Measurements from ENCODE around the gene MPRIP.

Gene MPRIP

GRCh38 chr17:17111401-17112393 is 69.4 kb downstream of the MPRIP start:
- no peak for DNase-seq

GRCh38 chr17:17112628-17113200 is 70.5 kb downstream of the MPRIP start:
- DNase-seq = no peak

GRCh38 chr17:17114592-17115225 is 72.5 kb downstream of the MPRIP start:
- no peak for DNase-seq

- no peak for DNase-seq
These were observed 73.4 kb downstream of the MPRIP start for GRCh38 chr17:17115620-17116019.

GRCh38 chr17:17116406-17116805 is 74.1 kb downstream of the MPRIP start:
- DNase-seq = no peak

GRCh38 chr17:17117923-17118322 is 75.7 kb downstream of the MPRIP start:
- DNase-seq = no peak

GRCh38 chr17:17118399-17118798 is 76.1 kb downstream of the MPRIP start:
- no peak for DNase-seq

- no peak for DNase-seq
These were observed 76.8 kb downstream of the MPRIP start for GRCh38 chr17:17119106-17119505.

- no peak for DNase-seq
These were observed 77.3 kb downstream of the MPRIP start for GRCh38 chr17:17119533-17119932.

GRCh38 chr17:17120294-17120693 is 78.0 kb downstream of the MPRIP start:
- no peak for DNase-seq

GRCh38 chr17:17120701-17121100 is 78.4 kb downstream of the MPRIP start:
- DNase-seq = peak in 1 of 2 experiments; percentile 27

GRCh38 chr17:17121162-17121561 is 78.9 kb downstream of the MPRIP start:
- DNase-seq = no peak

- no peak for DNase-seq
These were observed 80.7 kb downstream of the MPRIP start for GRCh38 chr17:17122781-17123483.

GRCh38 chr17:17124341-17124740 is 82.1 kb downstream of the MPRIP start:
- no peak for DNase-seq

GRCh38 chr17:17125136-17126084 is 83.2 kb downstream of the MPRIP start:
- peak; percentile 2 to 14 for DNase-seq

- DNase-seq = no peak
These were observed 84.2 kb downstream of the MPRIP start for GRCh38 chr17:17126131-17127110.

- DNase-seq = no peak
These were observed 84.9 kb downstream of the MPRIP start for GRCh38 chr17:17127156-17127555.

- DNase-seq = peak in 1 of 2 experiments; percentile 2
These were observed 85.6 kb downstream of the MPRIP start for GRCh38 chr17:17127730-17128291.

- DNase-seq = no peak
These were observed 86.3 kb downstream of the MPRIP start for GRCh38 chr17:17128476-17129075.

GRCh38 chr17:17129466-17129865 is 87.2 kb downstream of the MPRIP start:
- DNase-seq = peak; percentile 20 to 75
